ENCODE data around the gene EPYC. TPM values are rescaled to one million over a fixed set of nuclear protein-coding genes. Genes with fewer than 3 reads are reported as not detected.

The EPYC gene
- total RNA-seq, 1 donor from 2014 or later = 0.53 TPM

- Mint-ChIP-seq H3K4me1 (ENCODE audit: unreplicated experiment) (peaks cover 22% of the 10 kb centered on the region), H3K36me3 (peaks cover 1% of the 10 kb centered on the region), H3K9me3 (peaks cover 4% of the 10 kb centered on the region), H3K27me3 (no peaks in the 10 kb centered on the region), H3K27ac (no peak overlapping the region), H3K4me3 (no peak overlapping the region)
- DNase-seq (ENCODE audit: extremely low spot score, unreplicated experiment) = no peak
- TF ChIP-seq CTCF (conservative IDR thresholded peaks at IDR 0.05) = no peak
Observed at GRCh38 chr12:90982170-90982569, 22.6 kb downstream of the EPYC start.

DNA sequence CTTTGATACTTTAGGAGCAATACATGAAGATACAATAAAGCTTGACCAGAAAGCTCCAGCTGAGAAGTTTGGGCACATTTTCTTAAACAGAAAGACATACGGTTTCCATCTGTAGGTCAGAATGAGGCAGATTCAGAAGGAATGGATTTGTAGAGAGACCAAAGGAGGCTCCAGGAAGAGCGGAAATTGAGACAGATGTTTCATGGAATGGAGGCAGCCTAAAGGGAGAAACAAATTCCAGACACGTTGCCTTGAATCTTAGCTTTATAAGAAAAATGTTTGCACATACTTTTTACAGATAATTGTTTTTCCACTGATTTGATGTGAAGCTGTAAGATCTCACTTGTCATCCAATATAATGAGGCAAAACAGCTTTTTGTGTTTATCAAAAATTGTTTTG, 24.8 kb downstream of the EPYC start:
- no peak for TF ChIP-seq CTCF (conservative IDR thresholded peaks at IDR 0.05)
- H3K27ac Mint-ChIP-seq = no peak overlapping the region
- no peak for DNase-seq (ENCODE audit: extremely low spot score, unreplicated experiment)
- H3K4me3 Mint-ChIP-seq = peak overlapping the region; percentile 0
- H3K4me1 Mint-ChIP-seq (ENCODE audit: unreplicated experiment) = peaks cover 33% of the 10 kb centered on the region
- no peaks in the 10 kb centered on the region for H3K27me3 Mint-ChIP-seq
- no peaks in the 10 kb centered on the region for H3K36me3 Mint-ChIP-seq
- H3K9me3 Mint-ChIP-seq = peaks cover 8% of the 10 kb centered on the region

DNA sequence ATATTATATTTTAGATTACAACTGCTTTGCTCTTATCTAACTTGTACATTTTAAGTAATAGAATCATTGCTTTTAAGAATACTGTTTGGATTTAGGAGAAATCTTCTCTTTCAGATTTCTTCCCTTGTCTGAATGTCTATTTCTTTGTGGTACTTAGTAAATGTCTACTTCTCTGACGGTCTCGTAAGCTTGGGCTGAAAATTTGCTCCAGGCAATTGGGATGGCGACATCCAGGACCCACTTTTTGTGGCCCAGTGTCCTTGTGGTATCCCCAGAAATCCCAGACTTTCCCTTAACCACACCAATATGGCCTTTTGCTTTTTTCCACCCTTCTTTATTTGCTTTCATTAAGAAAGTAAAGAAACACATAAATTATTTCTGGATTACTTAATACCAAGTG, 25.8 kb downstream of the EPYC start:
- no peak for TF ChIP-seq CTCF (conservative IDR thresholded peaks at IDR 0.05)
- Mint-ChIP-seq H3K27me3 (no peaks in the 10 kb centered on the region), H3K4me1 (ENCODE audit: unreplicated experiment) (peaks cover 33% of the 10 kb centered on the region), H3K9me3 (peaks cover 8% of the 10 kb centered on the region), H3K4me3 (no peak overlapping the region), H3K27ac (no peak overlapping the region), H3K36me3 (no peaks in the 10 kb centered on the region)
- no peak for DNase-seq (ENCODE audit: extremely low spot score, unreplicated experiment)

- peak; percentile 85 for TF ChIP-seq CTCF (conservative IDR thresholded peaks at IDR 0.05)
- DNase-seq (ENCODE audit: extremely low spot score, unreplicated experiment) = no peak
- Mint-ChIP-seq H3K27me3 (no peaks in the 10 kb centered on the region), H3K27ac (no peak overlapping the region), H3K9me3 (peaks cover 8% of the 10 kb centered on the region), H3K36me3 (no peaks in the 10 kb centered on the region), H3K4me3 (no peak overlapping the region), H3K4me1 (ENCODE audit: unreplicated experiment) (peaks cover 33% of the 10 kb centered on the region)
Observed at GRCh38 chr12:90978117-90978770, 26.5 kb downstream of the EPYC start.

GRCh38 chr12:90977224-90977623, 27.5 kb downstream of the EPYC start:
- DNase-seq (ENCODE audit: extremely low spot score, unreplicated experiment) = no peak
- Mint-ChIP-seq H3K4me1 (ENCODE audit: unreplicated experiment) (peaks cover 33% of the 10 kb centered on the region), H3K27me3 (no peaks in the 10 kb centered on the region), H3K4me3 (no peak overlapping the region), H3K27ac (no peak overlapping the region), H3K36me3 (no peaks in the 10 kb centered on the region), H3K9me3 (peaks cover 8% of the 10 kb centered on the region)
- no peak for TF ChIP-seq CTCF (conservative IDR thresholded peaks at IDR 0.05)

Measured in type B pancreatic cell (in vitro differentiated cells).